ENCODE measurements around the gene TAGLN.
A peak's percentile ranks its signal among the peaks of the same experiment; 100 is the strongest.

- no peak for TF ChIP-seq POLR2A (IDR thresholded peaks at IDR 0.05; ENCODE audit: low read depth, low read length)
- TF ChIP-seq POLR2AphosphoS5 (IDR thresholded peaks at IDR 0.05; ENCODE audit: low read depth, low read length), result peak; percentile 43; the same call in 1 of the 2 replicates
- no peak for TF ChIP-seq TAF1 (IDR thresholded peaks at IDR 0.05; ENCODE audit: low read depth, low read length)
- TF ChIP-seq SPI1 (IDR thresholded peaks at IDR 0.05; ENCODE audit: low read depth, low read length), result peak; percentile 46; the same call in 1 of the 2 replicates
Measured at GRCh38 chr11:117232092-117232878, 33.1 kb downstream of the TAGLN start, which contains the start of gene RNF214.
